Activated T-helper 1 cell treated with Interleukin-2 at 50 U/mL for 16 hours (primary cell): Measurements from ENCODE around the gene TRAK1.

ENCODE experiments used
- DNase-seq: peaks from one replicate; pipeline ENCODE4 v3.0.0-alpha.2; 2020; ENCODE audit warnings: low read depth

TRAK1 gene

DNA sequence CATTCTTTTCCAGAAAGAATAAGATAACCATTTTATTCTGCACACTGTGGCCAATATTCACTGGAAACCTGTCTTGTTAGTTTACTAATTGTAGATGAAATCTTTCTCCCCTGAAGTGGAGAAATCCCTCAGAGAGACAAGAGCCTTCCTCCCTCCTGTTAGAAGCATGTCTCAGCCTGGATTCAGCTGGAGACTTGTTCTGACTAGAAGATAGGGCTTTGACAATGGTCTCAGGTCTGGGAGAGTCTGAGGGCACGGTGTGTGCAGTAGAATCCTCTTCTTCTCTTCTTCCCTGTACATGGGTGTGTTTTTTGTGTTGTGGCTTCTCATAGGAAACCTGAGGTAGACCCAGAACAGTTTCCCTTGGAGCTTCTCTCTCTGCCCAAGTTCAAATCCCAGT is 154.9 kb downstream of the TRAK1 start:
- no peak for DNase-seq

DNA sequence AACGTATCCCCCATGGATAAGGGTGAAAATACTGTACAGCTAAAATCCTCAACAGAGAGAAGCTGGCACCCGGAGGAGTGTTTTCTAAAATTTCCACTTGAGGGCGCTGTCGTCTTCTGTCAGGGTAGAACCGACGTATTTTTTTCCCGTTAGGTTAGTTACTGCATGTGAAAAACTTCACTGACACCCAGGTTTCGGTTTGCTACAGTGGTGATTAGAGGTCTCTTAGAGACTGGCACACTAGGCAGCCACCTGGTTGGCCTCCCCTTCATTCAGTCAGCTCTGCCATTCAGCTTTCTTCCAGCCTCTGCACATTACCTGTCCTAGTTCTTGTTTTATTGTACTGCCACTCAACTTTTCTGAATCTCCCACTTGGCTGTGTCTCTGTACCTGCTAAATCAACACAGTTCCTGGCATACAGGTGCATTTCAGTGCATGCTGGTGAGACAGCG is 156.4 kb downstream of the TRAK1 start:
- DNase-seq: peak; percentile 18

DNA sequence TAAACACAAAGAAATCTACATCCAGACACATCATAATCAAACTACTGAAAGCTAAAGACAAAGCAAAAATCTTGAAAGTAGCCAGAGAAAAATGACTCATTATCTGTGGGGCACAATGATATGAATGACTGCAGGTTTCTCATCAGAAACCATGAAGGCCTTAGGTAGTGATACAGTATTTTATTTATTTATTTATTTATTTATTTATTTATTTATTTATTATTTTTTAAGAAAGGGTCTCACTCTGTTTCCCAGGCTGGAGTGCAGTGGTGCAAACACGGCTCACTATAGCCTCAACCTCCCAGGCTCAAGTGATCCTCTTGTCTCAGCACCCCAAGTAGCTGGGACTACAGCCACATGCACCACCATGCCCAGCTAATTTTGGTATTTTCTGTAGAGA is 159.6 kb downstream of the TRAK1 start:
- no peak for DNase-seq

DNA sequence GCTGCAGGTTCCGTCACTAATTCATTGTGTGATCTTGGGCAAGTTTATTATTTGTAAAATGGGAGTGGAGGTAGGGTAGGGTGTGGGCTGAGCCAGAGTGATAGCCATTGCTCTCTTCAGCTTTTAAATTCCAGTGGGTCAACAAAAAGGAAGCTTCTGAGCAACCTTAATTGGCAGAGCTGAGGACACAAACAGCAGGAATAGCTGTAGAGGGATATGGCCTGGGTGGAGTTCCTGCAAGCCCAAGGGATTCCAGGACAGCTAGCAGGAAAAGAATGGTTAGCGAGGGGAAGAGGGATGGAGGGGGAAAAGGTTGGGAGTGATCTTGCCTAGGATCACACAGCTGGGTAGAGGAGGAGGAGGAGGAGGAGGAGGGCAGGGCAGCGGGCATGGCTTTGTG is 163.4 kb downstream of the TRAK1 start:
- no peak for DNase-seq

DNA sequence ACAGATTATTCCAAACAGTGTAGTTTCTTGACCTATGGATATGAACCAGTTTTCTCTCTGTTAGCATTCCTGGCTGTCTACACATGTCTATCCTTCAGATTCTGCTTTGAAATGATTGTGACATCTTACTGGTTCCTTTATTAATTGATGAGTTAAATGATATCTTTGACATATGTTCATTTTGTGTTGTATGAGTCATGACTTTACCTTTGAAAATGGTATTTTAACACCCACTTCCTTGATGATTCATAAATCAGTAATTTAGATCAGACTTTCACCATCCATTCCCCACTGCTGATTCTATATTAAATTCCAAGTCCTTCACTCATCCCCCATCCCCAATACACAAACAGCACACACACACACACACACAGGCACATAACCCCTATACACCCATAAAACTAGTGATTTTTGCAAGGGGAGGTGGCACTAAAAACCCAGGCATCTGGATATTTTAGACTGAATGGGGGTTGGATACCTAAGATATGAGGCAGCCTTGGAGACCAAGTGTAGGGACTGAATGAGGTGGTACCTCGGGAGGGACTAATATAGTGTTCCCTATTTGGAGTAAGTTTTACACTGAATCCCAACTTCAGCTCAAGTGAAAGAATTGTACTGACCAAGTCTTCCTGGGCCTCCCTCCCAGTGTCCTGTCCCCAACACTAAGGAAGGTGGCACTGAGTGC is 165.1 kb downstream of the TRAK1 start:
- DNase-seq: no peak

DNA sequence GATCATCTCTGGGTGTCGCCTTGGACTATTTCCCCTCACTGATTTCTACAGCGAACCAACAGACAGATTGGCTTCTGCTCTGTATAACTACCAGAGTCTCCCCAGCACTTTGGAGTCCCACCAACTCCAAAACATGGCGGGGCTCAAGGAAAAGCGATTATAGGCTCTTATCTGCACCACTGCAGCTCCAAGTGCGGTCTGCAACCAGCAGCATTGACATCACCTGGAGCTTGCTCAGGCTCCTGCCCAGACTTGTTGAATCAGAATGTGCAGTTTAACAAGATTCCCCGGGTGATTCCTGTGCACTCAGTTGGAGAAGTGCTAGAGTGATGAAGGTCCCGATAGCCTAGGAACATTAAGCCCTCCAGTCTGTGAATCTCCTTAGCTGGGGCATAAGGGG is 165.8 kb downstream of the TRAK1 start:
- DNase-seq: no peak

DNA sequence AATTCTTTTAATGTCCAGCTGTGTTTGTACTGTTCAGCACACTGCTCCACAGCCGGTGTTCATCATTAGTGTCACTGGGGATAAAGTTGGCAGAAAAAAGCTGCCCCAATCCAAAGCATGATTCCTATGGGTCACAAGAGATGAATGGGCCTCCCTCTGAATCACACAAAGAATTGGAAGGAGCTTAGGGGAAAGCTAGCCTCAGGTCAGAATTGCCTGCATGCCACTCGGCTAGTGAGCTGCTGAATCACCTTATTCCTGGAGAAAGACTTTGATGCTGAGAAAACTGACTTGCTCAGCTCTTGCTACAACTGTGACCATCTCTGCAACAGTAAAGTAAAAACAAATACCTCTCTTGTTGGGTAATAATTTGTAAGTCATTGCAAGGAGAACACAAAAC is 171.4 kb downstream of the TRAK1 start:
- no peak for DNase-seq

DNA sequence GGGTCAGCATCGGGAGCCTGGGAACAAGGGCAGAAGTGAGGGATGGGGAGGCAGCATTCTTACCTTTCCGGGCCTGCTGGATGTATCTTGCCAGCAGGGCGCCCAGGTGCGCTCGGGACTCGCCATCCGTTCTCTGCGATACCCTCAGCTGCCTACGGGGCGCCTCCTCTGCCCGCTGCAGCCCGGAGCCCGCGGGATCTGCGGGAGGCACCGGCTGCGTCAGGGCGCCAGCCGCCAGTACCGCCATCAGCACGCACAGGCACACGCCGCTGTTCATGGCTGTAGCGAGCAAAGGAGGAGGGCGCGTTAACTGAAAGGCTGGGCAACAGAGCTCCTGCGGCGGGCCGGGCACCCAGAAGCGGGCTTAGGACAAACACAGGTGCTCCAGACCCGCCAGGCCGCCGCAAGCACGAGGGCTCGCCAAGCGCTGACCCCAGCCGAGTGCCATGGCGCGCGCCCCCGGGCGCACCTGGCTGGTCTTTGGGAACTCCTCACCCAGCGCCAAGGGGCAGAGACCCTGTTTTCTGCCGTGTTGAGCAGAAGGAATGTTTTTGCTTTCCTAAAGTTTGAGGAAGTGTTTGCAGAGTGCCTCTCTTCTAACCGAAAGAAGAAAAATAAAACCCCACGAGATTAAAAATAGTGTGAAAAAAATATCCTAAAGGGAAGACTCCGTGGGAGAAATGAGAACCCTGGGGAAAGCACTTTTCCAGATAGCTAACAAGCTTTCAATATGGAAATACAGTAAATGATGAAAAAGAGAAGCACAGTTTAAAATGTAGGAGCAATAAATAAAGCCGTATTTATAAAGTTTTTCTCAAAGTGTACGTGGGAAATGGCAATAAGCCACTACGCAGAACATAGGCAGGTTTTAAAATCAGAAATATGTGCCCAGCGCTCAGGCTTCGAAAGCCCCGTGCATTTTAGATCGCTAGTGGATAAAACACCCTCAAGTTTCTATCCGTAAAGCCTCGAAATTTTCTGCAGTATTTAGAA is 172.5 kb downstream of the TRAK1 start:
- no peak for DNase-seq

DNA sequence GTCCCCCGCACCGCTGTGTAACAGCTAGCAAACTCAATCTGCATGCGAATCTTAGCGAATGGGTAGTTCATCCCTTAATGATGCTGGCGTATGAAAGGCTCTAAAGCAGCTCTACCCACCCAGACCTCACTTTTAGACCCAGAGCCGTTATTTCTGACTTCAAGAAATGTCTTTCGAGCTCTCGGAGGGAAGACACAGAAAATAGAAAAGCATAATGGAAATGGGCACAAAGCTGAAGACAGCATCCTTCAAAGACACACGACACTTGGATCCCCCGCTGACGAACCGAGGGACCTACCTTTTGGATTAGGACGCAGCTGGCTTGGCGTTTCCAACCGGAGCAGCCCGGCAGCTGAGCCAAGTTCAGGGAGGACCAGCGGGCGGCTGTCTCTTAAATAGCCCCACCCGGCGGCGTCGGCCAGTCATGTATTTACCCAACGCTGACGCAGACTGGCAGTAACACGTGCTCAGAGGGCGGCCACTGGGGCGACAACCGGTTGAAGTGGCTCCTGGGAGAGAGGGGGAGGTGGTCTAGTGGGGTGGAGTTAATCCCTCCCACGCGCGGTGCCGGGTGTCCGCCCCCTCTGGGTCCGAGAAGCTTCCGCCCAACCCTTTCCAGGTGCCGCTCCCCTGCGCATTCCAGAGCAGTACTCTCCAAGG is 173.4 kb downstream of the TRAK1 start:
- no peak for DNase-seq

DNA sequence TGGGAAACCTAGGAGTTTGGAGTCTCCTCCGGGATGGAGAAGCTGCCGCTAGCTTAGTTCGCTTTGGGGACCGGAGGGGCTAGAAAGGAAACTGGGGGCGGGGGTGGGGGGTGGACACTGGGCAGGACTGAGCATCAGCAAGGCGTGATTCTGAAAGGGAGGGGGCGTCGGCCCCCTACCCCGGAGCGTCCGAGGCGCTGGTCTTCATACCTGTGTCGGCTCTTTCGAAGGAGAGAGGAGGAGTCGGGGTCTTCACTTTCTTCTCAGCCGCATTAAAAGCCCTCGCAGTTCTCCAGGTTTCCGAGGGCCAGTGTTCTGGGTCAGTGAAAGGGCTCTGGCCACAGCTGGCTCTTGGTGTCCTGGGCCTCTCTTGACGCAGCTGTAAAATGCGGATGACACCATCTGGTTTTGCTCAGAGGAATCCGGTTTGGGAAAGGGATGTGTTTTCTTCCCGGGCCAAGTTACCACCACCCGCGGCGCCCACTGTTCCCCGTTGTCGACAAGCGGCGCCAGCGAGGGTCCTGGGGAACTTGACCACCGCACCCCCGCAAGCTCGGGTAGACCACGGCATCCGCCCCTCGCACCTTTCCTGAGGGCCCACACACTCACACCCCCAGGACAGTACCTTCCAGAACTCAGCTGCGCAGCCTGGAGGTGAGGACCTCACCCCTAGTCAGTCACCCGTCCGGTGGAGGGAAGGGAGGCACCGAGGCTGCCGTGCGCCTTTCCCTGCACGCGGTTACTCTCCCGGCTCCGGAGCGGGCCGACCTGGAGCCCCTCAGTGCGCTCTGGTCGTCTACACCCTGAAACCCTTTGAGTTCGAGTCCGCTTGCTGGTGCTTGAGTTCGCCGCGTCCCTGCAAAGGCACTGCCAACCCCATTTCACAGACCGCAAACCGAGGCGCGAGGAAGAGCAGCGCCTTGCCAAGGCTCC is 174.2 kb downstream of the TRAK1 start:
- DNase-seq: no peak

DNA sequence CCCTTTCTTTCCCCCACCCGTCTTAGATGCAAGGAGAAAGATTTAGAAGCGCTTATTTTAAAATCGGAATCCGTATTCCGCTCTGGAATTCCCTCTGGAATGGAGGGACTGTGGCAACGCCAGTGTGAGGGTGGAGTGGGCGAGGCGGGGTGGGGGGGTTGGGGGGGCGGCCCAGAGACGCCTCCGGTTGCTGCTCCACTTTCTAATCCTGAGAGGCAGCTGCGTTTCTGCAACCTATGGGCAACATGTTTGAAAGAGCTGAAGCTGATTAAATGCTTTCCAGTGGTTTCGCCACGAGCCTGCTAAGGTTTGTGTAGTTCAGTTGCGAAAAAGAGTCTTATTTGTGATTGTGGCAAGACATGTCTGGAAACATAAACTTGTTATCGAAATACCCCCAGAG is 174.9 kb downstream of the TRAK1 start, which contains the start of gene CCK:
TSS of gene CCK (minus strand) at position 101 of the 400 bp plus-strand sequence. CDS start 2,555 bp downstream, outside the sequence.
- DNase-seq: no peak

DNA sequence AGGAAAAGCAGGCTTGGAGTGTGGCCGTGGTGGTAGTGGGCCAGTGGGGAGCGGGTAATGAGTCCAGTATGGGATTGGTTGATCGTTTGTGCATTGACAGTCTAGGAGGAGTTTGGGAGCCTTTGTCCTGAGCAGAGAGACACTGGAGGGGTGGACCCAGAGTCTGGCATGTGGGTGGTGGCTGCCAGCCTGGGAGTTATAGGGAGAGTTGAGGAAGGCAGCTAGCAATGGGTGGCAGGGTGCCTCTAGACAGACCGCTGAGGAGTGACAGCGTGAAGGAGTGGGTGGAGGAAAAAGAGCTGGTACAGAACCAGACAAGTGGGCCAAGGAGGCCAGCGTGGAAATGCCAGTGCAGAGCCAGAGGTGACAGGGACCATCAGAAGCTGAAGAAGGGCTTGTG is 176.7 kb downstream of the TRAK1 start:
- DNase-seq: no peak

DNA sequence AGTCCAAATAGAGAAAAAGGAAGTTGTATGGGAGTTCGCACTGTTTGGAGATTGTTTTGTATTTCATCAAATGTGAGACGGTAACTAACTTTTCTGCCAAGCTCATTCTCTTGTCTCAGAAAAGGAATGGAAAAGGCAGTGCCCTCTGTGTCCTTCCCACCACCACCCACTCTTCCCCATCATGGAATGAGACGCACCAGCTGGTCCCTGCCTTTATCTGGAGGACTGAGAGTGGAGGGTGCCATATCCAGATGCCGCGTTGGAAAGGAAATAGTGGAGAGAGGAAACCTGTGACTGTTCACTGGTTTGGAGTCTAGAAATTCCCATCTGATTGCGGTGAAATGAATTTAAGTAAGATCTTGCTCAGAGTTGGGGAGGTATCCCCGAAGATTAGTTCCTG is 178.5 kb downstream of the TRAK1 start:
- no peak for DNase-seq

DNA sequence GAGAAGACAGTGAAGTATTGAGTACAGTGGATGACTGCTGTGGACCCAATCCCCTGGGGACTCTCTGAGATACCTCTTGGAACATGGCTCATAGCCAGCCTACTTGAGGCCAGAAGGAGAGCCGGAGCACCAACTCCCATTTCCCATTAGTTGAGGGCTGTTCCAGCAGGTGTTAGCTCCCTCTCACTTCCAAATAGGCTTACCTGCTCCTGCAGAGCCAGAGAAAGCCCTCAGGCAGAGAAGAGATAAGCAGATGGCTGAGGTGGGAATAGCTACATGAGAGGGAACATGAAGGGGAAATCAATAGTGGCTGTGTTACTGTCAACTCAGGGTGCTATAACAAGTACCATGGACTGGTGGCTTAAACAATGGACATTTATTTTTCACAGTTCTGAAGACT is 179.4 kb downstream of the TRAK1 start:
- no peak for DNase-seq

DNA sequence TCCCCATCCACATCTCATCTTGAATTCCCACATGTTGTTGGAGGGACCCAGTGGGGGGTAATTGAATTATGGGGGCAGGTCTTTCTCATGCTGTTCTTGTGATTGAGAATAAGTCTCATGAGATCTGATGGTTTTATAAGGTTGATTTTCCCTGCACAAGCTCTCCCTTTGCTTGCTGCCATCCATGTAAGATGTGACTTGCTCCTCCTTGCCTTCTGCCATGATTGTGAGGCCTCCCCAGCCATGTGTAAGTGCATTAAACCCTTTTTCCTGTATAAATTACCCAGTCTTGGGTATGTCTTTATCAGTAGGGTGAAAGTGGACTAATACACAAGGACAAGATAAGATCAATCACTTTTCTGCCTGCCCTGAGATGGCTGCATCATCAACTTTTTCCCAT is 180.6 kb downstream of the TRAK1 start:
- DNase-seq: no peak

DNA sequence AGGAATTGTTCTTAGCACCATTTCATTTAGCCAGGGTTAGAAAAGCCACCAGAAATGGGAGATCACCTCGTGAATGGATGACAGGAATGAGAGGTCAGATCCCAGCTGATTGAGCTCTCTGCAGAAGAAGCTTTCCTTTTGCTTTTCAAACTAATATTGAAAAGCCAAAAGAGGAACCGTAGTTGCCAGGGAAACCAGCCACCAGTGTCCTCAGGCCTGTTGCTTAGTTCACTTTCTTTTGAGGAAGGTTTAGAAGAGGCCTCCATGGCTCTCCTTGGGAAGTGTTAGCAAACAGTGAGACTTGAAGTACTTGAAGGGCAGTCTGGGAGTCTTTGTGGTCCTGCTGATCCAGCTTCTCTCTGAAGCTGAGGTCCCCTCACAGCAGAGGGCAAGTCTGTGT is 182.2 kb downstream of the TRAK1 start:
- no peak for DNase-seq

DNA sequence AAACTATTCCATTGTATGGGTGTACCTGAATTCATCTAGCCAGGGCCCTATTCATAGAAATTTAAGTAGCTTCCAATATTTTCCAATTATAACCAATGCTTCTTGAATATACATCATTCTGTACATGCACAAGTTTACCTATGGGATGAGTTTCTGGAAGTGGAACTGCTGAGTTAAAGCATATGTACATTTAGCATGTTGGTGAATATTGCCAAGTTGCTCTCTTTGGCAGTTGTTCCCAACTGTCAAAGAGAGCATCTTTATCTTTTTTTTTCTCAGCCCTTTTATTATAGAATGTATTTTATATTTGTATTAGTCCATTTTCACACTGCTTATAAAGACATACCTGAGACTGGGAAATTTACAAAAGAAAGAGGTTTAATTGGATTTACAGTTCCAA is 183.1 kb downstream of the TRAK1 start:
- no peak for DNase-seq

DNA sequence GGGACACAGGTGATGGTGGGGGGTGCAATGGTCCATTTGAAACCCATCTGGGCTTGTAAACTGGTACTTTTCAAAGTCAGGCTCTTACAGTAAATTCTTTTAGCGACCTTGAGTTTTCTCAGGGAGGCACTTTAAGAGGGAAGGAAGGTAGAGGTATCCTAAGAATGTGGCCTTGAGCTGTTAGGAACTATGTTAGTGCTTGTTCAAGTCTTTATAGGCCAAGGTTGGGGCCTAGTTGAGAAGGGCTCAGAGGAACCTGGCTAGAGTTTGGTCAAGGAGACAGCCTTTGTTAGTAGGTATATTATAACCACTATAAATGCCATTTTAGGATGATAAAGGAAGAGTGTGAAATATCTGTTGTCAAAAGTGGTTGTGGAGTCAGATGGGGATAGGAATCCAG is 184.1 kb downstream of the TRAK1 start:
- no peak for DNase-seq
